Panc1 (cell line): Measurements from ENCODE around the gene CHST14.

ENCODE experiments used
- POLR2AphosphoS5 ChIP-seq: IDR thresholded peaks from 2 replicates; pipeline ENCODE4 v1.6.1; 2012; ENCODE audit warnings: mild to moderate bottlenecking, low read depth, low read length, moderate library complexity
- SIN3A ChIP-seq: IDR thresholded peaks from 2 replicates; pipeline ENCODE4 v1.6.1; 2012; ENCODE audit warnings: low read depth, mild to moderate bottlenecking, low read length, moderate library complexity, borderline replicate concordance; ENCODE audit not compliant: insufficient read depth
- TCF7L2 ChIP-seq: IDR thresholded peaks from 2 replicates; pipeline ENCODE4 v1.6.1; 2011; ENCODE audit warnings: mild to moderate bottlenecking, low read depth, low read length, inconsistent platforms
- TF ChIP-seq, protein P1 (sequence below): fragments of 450-650 bp; IDR thresholded peaks from 2 replicates; pipeline ENCODE4 v1.5.1; 2017; ENCODE audit warnings: mild to moderate bottlenecking
- TF ChIP-seq, protein P2 (sequence below), 2 experiments: IDR thresholded peaks; 2 replicates each; pipeline ENCODE4 v1.6.1; 2011 to 2012; ENCODE audit warnings: low read depth in 2 of 2, control low read depth in 1 of 2, low read length in 1 of 2, mild to moderate bottlenecking in 1 of 2, moderate library complexity in 1 of 2; ENCODE audit not compliant: insufficient read depth in 1 of 2

DNA sequence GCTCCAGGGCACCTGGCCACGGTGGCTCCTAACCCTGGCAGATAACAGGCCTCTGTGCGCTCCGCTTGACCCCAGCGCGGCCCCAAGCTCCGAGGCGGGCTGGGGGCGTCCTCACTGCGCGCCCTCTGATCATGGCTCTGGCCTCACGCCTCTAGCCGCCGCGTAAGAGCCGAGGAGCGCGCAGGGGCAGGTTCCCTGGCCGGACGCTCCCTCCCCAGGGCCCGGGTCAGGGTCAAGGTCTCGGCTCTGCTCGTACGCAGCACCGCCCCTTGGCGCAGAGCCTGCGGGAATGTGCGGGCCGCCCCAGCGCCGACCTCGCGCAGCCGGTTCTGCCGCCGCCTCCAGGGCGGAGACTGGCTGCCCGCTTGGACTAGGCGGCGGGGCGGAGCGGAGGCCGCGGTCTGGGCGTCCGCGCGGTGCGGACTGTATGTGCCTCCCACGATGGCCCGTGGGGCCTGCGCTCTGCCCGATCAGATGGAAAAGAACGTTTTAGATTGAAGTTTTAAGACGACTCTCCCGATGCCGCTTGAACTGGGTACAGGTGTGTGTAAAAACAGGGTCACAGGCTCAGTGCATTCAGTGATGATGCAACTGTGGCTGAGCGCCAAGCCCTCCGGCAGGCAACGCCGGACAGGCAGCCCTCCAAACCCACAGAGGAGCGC is 40.8 kb downstream of the CHST14 start:
- TF ChIP-seq, protein P1, sequence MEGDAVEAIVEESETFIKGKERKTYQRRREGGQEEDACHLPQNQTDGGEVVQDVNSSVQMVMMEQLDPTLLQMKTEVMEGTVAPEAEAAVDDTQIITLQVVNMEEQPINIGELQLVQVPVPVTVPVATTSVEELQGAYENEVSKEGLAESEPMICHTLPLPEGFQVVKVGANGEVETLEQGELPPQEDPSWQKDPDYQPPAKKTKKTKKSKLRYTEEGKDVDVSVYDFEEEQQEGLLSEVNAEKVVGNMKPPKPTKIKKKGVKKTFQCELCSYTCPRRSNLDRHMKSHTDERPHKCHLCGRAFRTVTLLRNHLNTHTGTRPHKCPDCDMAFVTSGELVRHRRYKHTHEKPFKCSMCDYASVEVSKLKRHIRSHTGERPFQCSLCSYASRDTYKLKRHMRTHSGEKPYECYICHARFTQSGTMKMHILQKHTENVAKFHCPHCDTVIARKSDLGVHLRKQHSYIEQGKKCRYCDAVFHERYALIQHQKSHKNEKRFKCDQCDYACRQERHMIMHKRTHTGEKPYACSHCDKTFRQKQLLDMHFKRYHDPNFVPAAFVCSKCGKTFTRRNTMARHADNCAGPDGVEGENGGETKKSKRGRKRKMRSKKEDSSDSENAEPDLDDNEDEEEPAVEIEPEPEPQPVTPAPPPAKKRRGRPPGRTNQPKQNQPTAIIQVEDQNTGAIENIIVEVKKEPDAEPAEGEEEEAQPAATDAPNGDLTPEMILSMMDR, result no peak
- TF ChIP-seq, protein P2, sequence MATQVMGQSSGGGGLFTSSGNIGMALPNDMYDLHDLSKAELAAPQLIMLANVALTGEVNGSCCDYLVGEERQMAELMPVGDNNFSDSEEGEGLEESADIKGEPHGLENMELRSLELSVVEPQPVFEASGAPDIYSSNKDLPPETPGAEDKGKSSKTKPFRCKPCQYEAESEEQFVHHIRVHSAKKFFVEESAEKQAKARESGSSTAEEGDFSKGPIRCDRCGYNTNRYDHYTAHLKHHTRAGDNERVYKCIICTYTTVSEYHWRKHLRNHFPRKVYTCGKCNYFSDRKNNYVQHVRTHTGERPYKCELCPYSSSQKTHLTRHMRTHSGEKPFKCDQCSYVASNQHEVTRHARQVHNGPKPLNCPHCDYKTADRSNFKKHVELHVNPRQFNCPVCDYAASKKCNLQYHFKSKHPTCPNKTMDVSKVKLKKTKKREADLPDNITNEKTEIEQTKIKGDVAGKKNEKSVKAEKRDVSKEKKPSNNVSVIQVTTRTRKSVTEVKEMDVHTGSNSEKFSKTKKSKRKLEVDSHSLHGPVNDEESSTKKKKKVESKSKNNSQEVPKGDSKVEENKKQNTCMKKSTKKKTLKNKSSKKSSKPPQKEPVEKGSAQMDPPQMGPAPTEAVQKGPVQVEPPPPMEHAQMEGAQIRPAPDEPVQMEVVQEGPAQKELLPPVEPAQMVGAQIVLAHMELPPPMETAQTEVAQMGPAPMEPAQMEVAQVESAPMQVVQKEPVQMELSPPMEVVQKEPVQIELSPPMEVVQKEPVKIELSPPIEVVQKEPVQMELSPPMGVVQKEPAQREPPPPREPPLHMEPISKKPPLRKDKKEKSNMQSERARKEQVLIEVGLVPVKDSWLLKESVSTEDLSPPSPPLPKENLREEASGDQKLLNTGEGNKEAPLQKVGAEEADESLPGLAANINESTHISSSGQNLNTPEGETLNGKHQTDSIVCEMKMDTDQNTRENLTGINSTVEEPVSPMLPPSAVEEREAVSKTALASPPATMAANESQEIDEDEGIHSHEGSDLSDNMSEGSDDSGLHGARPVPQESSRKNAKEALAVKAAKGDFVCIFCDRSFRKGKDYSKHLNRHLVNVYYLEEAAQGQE (IDR thresholded peaks at IDR 0.05; ENCODE audit: insufficient read depth in 1 of 2, low read depth in 2 of 2, low read length in 1 of 2), result no peak
- TF ChIP-seq TCF7L2, result no peak
- no peak; the same call in 1 of the 2 replicates for TF ChIP-seq POLR2AphosphoS5
- TF ChIP-seq SIN3A, result no peak
